Gastroesophageal sphincter (tissue), 4 donors: ENCODE data around the gene C17orf58. TPM values are rescaled to one million over a fixed set of nuclear protein-coding genes. Genes with fewer than 3 reads are reported as not detected.

Source experiments
- ATAC-seq: fragments of 150-250 bp; one replicate; pipeline ENCODE4 v1.9.1; 2016; ENCODE audit warnings: mild to moderate bottlenecking, moderate library complexity
- H3K27ac ChIP-seq, 4 donors: fragments of 200-600 bp; sonication (generic) in 3 of 4; 1 replicate in 3 of 4; 2 replicates in 1 of 4; pipeline ENCODE4 v1.5.1; 2016 to 2019
- H3K27me3 ChIP-seq: fragments of 200-600 bp; sonication (generic); one replicate; pipeline ENCODE4 v1.5.1; 2019
- H3K36me3 ChIP-seq, 2 donors: fragments of 200-600 bp; sonication (generic); one replicate each; pipeline ENCODE4 v1.5.1; 2019; ENCODE audit warnings: control low read depth in 1 of 2
- H3K4me1 ChIP-seq, 3 donors: fragments of 200-600 bp; sonication (generic); 1 replicate in 2 of 3; 2 replicates in 1 of 3; pipeline ENCODE4 v1.5.1; 2016 to 2019; ENCODE audit warnings: control low read depth in 2 of 3
- H3K4me3 ChIP-seq, 2 donors: fragments of 200-600 bp; sonication (generic); one replicate each; pipeline ENCODE4 v1.5.1; 2019; ENCODE audit warnings: mild to moderate bottlenecking in 1 of 2, moderate library complexity in 1 of 2
- H3K9me3 ChIP-seq, 3 donors: fragments of 200-600 bp; sonication (generic); one replicate each; pipeline ENCODE4 v1.5.1; 2017 to 2019; ENCODE audit warnings: control low read depth in 2 of 3
- CTCF ChIP-seq, 4 experiments: fragments of 200-600 bp in 2 of 4; fragments of 450-650 bp in 2 of 4; sonication (generic) in 1 of 4; IDR thresholded peaks; one replicate each; pipeline ENCODE4 v1.5.1; 2017 to 2019; ENCODE audit warnings: antibody characterized with exemption in 4 of 4, mild to moderate bottlenecking in 2 of 4, moderate library complexity in 2 of 4
- EP300 ChIP-seq: sonication (generic); formaldehyde crosslinking; IDR thresholded peaks from one replicate; pipeline ENCODE4 v1.6.1; 2017; ENCODE audit warnings: antibody characterized with exemption, mild to moderate bottlenecking
- POLR2A ChIP-seq, 2 donors: fragments of 450-650 bp; IDR thresholded peaks; one replicate each; pipeline ENCODE4 v1.6.1; 2017; ENCODE audit warnings: antibody characterized with exemption in 2 of 2, mild to moderate bottlenecking in 2 of 2, moderate library complexity in 1 of 2
- POLR2AphosphoS5 ChIP-seq: sonication (generic); formaldehyde crosslinking; IDR thresholded peaks from one replicate; pipeline ENCODE4 v1.6.1; 2017; ENCODE audit warnings: antibody characterized with exemption
- WGBS, 2 donors: methylation state at CpG; one replicate each; pipeline ENCODE4 v1.1.5; 2018; ENCODE audit warnings: low coverage in 1 of 2; 5-methylcytosine and 5-hydroxymethylcytosine counted together
- total RNA-seq, 4 donors: library from RNA; depleted of rRNA; stranded (reverse); fragments of >200 nt; gene quantifications; one replicate each; pipeline ENCODE4 v1.1.0, GENCODE V29; 2016

The C17orf58 gene
- total RNA-seq, 4 donors from 2014 or later: 5.3 to 17.8 (median 7.3) TPM

GRCh38 chr17:68013385-68013784 lies 17.1 kb upstream of the C17orf58 start:
- no peak for ATAC-seq
- no peak overlapping the region for H3K27ac ChIP-seq
- no peaks in the 10 kb centered on the region for H3K27me3 ChIP-seq
- no peaks in the 10 kb centered on the region for H3K4me1 ChIP-seq
- H3K36me3 ChIP-seq: no peaks in the 10 kb centered on the region
- no peak for TF ChIP-seq EP300
- TF ChIP-seq POLR2AphosphoS5: no peak
- TF ChIP-seq POLR2A (IDR thresholded peaks at IDR 0.05): no peak
- TF ChIP-seq CTCF (IDR thresholded peaks at IDR 0.05): no peak
- no peak overlapping the region for H3K4me3 ChIP-seq
- no peaks in the 10 kb centered on the region for H3K9me3 ChIP-seq

DNA sequence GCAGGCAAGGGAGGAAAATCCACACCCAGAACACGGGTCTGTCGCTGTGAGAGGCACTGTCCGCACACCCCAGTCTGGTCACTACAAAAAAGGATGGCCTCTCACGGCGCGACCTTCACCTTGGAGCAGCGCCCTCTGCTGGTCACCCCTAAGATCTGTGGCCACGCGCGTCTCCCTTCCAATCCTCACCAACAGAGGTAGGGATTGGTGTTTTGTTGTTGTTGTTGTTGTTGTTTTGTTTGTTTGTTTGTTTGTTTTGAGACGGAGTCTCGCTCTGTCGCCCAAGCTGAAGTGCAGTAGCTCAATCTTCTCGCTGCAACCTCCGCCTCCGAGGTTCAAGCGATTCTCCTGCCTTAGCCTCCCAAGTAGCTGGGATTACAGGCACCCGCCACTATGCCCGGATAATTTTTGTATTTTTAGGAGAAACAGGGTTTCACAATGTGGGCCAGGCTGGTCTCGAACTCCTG lies 15.0 kb upstream of the C17orf58 start:
- H3K27me3 ChIP-seq: no peaks in the 10 kb centered on the region
- TF ChIP-seq POLR2A (IDR thresholded peaks at IDR 0.05) (no peak), EP300 (no peak), CTCF (IDR thresholded peaks at IDR 0.05) (peak in 3 of 4 experiments; percentile 55 to 59 (median 59))
- WGBS, 2 donors: 26 to 86% methylated on average over 3 to 15 of the region's 20 CpGs
- no peaks in the 10 kb centered on the region for H3K9me3 ChIP-seq
- H3K4me3 ChIP-seq: no peak overlapping the region
- no peaks in the 10 kb centered on the region for H3K36me3 ChIP-seq
- no peak for ATAC-seq
- no peaks in the 10 kb centered on the region for H3K4me1 ChIP-seq
- H3K27ac ChIP-seq: no peak overlapping the region

DNA sequence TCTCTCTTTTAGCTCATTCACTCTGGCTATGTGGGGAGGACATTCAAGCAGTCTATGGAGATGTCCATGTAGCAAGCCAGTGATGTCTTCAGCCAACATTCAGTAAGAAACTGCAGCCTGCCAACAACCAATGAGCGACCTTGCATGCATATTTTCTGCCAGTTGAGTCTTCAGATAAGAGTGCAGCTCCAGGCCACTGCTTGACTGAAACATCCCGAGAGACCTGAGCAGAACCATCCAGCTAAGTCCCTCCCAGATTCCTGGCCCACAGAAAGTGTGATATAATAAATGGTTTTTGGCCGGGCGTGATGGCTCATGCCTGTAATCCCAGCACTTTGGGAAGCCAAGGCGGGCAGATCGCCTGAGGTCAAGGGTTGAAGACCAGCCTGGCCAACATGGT lies 10.5 kb upstream of the C17orf58 start:
- Histone ChIP-seq H3K36me3 (no peaks in the 10 kb centered on the region), H3K9me3 (no peaks in the 10 kb centered on the region), H3K27me3 (no peaks in the 10 kb centered on the region), H3K4me3 (no peak overlapping the region), H3K4me1 (no peaks in the 10 kb centered on the region), H3K27ac (no peak overlapping the region)
- no peak for TF ChIP-seq POLR2AphosphoS5
- no peak for TF ChIP-seq EP300
- TF ChIP-seq CTCF (IDR thresholded peaks at IDR 0.05): no peak
- TF ChIP-seq POLR2A (IDR thresholded peaks at IDR 0.05): no peak
- ATAC-seq: peak; percentile 72
- 44 to 73% methylated on average over 4 of the region's 6 CpGs for WGBS, 2 donors

- Histone ChIP-seq H3K27me3 (no peaks in the 10 kb centered on the region), H3K4me3 (no peak overlapping the region), H3K4me1 (no peaks in the 10 kb centered on the region), H3K36me3 (no peaks in the 10 kb centered on the region), H3K27ac (no peak overlapping the region), H3K9me3 (no peaks in the 10 kb centered on the region)
- TF ChIP-seq CTCF (IDR thresholded peaks at IDR 0.05) (no peak), EP300 (no peak), POLR2AphosphoS5 (no peak), POLR2A (IDR thresholded peaks at IDR 0.05) (no peak)
- WGBS, 2 donors: 86 to 100% methylated on average over 3 of the region's 3 CpGs
- no peak for ATAC-seq
Measured at GRCh38 chr17:68004201-68004600, 7.9 kb upstream of the C17orf58 start.

DNA sequence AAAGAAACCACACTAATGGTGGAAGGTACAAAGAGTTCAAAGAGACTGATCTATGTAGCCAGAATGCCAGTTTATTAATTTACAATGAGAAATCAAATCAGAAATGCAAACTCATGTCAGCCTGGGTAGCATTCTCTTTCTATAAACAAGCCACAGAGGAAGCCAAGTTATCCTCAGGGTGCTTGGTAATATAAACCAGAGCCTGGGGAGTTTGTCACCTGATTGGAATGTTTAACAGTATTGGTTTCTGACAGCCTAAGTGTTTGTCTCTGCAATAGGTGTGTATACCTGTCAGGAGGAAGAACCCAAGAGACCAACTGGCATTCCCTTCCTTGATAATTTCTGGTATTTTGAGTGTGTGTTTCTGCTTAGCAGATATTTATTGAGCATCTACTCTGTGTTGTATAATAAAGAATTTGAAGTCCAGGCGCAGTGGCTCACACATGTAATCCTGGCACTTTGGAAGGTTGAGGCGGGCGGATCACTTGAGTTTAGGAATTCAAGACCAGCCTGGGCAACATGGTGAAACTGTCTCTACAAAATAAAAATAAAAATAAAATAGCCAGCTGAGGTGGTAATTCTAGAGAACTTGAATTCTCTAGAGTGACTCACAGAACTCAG lies 3.1 kb upstream of the C17orf58 start:
- Histone ChIP-seq H3K27ac (no peak overlapping the region), H3K9me3 (no peaks in the 10 kb centered on the region), H3K36me3 (no peaks in the 10 kb centered on the region), H3K4me3 (no peak overlapping the region), H3K4me1 (peaks cover 3 to 21% (median 10%) of the 10 kb centered on the region in 3 donors), H3K27me3 (no peaks in the 10 kb centered on the region)
- TF ChIP-seq EP300 (no peak), POLR2A (IDR thresholded peaks at IDR 0.05) (no peak), CTCF (IDR thresholded peaks at IDR 0.05) (no peak)
- WGBS, 2 donors: 94% methylated on average over 3 of the region's 3 CpGs; no CpG with 5 or more reads in 1 of the 2 donors
- no peak for ATAC-seq
